NCI-H460 (cell line): ENCODE data around the gene LPAR1. TPM values are rescaled to one million over a fixed set of nuclear protein-coding genes. Genes with fewer than 3 reads are reported as not detected.
A peak's percentile ranks its signal among the peaks of the same experiment; 100 is the strongest.

Source experiments
- DNase-seq: peaks from one replicate; pipeline ENCODE4 v3.0.0-alpha.2; 2016; ENCODE audit warnings: low read depth; ENCODE audit errors: extremely low read depth
- total RNA-seq: library from RNA; depleted of rRNA; stranded (reverse); fragments of >200 nt; shearing (Covaris generic); gene quantifications from 2 replicates; pipeline ENCODE4 v1.2.3, GENCODE V29; 2014

LPAR1 gene
- total RNA-seq, 1 experiment from 2014 or later = 1.3 TPM

DNA sequence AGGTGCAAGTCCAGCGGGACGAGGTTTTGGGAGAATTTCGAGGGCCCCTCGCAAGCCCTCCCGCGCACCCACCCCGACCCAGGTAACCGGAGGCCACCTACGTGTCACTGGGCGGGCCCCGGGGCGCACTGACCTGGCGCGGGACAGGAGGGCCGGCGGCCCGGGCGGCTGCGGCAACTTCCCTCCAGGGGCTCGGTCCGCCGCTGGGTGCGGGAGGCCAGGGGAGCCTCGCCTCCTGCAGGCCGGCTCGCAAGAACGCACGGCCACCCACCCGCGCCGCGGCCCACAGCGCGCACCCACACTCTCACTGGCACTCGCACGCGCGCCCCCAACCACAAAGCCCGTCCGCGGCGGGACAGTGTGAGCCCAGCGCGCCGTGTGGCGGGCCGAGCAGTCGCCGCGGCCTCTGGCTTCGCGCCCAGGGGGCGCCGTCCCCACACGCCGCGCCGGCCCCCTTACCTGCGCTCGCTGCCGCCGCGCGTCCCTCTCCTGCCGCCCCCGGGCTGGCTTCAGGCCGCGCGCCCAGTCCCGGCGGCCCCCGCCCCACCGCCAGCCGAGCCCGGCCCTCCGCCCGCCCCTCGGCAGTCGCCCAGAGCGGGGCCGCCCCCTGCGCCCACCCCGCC is 451 bp downstream of the LPAR1 start:
- no peak for DNase-seq

GRCh38 chr9:111037356-111037707 is 938 bp downstream of the LPAR1 start:
- no peak for DNase-seq

DNA sequence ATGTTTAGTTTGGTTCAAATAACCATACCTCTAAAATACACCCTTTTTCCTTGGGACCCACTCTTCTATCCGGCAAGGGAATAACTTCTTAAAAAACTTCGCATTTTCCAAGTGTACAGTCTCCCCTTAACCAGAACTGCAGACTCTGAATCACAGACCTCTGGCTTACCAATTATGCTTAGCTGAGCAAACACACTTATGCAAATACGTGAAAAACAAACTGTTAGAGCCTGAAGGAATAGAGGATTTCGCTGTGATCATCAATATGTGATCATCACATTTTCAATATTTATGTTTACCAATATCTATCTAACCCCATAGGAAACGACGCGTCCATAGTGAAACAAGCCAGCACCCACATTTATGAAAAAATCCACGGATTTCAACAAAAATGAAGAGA is 1.3 kb downstream of the LPAR1 start:
- no peak for DNase-seq

GRCh38 chr9:111036429-111036789 is 1.9 kb downstream of the LPAR1 start:
- DNase-seq = peak; percentile 30

- DNase-seq = no peak
Measured at GRCh38 chr9:111035543-111036428, 2.5 kb downstream of the LPAR1 start.

DNA sequence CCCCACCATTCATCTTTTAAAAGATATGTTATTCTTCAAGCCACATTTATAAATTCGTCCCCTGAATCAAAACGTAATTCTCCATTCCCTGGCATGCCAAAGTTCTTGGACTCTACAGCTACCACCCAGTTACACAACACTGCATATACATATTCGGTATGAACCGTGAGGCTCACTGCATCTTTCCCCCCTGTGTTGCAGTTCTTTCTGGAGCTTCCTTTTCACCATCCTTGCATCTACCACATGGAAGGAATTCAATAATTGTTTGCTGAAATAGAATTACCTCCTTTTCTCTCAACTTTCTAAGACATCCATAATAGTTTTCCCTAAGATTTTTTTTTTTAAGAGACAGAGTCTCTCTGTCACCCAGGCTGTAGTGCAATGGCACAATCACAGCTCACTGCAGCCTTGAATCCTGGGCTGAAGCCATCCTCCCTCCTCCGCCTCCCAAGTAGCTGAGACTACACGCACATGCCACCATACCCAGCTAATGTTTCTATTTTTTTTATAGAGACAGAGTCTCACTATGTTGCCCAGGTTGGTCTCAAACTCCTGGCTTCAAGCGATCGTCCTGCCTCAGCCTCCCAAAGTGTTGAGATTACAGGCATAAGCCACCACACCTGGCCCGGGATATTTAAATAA is 3.3 kb downstream of the LPAR1 start:
- DNase-seq = no peak

DNA sequence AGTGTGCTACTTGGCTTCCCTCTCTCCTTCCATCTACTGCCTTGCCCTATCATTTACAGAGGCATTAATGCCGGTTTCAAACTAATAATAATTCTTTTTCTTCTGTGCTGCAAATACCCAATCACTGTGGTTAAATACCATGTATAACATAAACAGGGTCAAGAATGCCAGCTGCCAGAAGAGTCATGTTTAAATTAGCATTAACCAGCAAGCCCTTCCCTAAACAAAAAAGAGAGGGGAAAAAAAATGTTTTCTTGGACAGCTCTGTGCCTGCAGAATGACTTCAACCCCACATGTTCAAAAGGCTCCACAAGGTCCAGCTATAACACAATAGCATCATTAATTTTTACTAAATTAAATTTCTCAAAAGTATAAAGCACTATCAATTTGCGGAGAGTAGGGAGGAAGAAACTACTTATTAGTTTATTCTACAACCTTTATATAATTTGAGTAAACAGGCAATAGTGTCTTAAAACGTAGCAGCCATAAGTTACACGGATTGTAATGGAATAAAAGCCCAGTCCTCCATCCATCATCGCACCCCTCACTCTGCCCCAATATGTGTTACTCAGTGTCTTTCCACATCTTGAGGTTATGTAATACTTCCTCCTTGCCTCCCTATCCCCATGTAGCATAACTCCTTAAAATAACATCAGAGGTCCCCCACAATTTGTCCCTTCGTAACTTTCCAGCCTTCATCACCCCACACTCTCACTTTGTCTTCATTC is 3.9 kb downstream of the LPAR1 start:
- no peak for DNase-seq

DNA sequence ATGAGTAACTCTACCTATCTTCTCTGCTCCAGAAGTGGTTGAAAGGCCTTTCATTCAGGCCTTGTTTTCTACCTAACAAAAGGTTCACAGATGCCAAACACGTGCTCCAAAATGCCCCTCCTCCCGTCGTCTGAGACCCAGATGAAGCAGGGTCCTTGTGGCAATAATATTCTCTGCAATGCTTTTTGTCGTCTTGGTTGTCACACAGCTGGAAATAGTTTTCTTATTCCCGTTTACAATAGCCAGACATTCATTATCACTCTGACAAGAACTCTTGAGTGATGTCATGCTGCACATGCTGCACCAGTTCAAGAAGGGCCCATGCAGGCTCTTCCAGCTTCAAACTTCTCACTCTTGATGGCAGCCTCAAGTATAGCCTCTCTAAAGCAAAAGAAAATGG is 7.8 kb downstream of the LPAR1 start:
- no peak for DNase-seq

DNA sequence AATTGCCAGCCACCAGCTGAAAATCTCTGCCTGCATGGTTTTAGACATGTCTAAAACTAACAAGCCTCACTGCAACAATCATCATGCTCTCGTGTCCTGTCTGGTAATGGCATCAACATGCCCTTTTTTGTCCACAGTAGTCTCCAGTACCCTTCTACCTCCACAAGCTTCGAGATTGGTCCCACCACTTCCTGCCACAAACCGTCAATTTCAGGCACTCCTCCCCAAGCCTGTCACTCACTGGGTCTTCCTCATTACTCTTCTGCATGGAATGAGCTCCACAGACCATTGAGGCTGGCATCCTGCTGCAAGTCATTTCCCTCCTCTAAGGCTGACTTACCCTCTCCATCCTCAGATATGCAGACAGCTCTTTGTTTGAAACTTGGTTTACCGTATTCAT is 9.0 kb downstream of the LPAR1 start:
- DNase-seq = no peak

DNA sequence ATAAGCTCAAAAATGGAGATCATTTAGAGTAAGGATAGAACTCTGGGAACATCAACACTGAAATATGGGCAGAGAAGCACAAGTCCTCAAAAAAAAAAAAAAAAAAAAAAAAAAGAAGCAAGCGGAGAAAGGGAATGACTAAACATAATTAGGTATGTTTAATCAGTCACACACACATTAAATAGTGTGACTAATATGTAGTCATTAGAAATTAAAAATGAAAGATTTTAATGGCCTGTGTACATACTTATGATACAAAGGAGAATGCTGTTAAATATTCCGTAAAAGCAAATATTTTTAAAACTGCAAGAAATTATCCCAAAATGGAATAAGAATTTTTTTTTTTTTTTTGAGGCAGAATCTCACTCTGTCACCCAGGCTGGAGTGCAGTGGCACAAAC is 10.5 kb downstream of the LPAR1 start:
- DNase-seq = no peak

DNA sequence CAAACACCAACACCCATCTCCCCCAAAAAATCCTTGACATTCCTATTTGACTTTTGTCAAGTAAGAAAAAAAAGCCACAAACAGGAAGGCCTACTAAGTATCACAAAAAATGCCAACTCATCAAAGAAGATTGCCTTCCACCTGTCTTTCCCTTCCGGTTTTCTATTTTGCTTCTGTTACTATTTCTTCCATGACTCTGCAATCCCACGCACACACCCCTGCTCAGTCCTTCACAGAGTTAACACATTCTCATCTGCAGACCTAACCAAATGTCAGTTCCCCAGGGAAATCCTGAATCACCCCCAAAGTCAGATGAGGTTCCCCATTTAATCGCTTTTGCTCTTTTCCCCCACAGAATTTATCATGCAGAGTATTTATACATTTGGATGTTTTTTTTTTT is 15.1 kb downstream of the LPAR1 start:
- DNase-seq = no peak

DNA sequence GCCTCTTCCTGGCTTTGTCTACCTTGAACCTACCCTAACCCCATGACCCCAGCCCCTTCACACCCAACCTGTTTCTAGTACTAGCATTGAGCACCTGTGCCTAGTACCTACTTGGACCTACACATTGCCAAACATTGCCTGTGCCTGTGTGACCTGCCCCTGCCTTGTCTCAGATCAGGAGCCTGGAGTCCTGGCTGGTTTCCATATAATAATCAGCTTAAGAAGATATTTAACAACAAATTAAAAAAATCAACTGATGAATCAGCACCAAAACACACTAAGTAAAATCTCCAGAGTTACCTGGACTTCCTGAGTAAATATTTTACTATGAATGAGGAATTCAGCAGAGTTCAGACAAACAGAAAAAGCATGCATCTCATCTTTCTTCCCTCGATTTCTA is 17.7 kb downstream of the LPAR1 start:
- no peak for DNase-seq

GRCh38 chr9:111016426-111017045 is 21.7 kb downstream of the LPAR1 start:
- DNase-seq = no peak

GRCh38 chr9:111016016-111016415 is 22.3 kb downstream of the LPAR1 start:
- no peak for DNase-seq

GRCh38 chr9:111013707-111014106 is 24.6 kb downstream of the LPAR1 start:
- no peak for DNase-seq

- DNase-seq = no peak
Measured at GRCh38 chr9:111013250-111013649, 25.0 kb downstream of the LPAR1 start.

DNA sequence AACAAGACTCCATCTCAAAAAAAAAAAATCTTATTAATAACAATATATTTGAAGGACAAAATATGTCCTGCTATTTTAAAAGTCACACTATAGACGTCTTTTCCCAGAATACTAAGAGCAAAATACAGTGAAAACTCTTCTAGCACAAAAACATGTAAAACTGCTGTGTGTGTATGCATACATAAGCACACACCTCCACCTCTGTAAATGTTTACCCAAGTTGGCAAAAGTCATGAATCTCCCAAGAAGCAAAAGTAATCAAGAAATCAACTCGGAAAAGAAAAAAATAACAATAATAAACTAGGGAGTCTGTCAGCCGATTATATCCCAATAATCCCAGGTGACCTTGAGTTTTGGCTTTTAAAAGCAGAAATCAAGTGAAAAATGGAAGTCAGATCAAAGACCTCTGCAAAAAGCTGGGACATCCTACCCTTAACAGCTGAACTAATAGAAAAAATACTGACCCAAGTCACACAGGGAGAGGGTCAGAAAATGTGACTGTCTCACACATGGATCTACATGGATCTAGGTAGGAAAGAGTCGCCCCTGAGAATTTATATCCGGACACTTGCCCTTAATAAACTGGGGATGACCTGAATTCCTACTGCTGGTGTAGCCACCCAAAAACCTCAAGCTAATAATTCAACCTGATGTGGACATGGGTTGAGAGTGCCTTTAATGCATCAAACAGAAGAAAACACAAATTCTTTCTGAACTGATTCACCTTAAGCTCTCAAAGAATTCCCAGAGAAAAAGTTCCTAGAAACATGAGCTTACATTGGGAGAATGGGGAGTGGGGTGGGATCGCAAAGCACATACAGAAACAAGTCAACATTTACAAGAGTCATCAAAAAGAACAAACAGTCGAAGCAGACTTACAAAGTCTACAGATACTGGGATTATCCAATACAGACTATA is 29.9 kb downstream of the LPAR1 start:
- DNase-seq = no peak

DNA sequence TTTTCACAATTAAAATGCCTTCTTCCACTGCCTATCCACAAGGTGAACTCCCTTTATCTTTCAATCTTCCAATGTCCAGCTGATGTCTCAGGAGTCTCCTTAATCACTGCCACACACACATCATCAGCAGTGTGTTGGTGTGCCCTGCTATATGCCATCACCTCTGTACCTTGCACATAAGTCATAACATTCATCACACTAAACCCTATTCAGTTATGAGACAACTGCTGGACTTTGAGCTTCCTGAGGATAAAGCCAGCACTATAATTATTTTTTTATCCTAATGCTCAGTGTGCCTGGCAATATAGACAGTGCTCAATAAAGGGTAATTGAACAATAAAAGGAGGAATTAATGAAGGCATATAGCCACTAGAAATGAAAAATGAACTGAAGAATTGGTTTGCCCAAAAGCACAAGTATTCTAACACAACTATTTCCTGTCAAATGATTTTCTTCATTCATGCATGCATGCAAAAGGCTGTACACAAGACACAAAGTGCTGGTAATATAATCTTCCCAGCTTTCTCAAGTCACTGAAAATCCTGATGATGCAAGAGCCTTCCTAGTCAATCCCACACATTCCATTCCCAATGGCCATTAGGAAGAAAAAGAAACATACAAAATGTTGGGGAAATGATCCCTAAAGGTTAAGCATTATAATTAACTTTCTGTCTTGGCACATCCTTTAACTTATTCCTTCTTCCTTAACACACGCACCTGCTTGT is 32.4 kb downstream of the LPAR1 start:
- DNase-seq = no peak

GRCh38 chr9:111004936-111005335 is 33.3 kb downstream of the LPAR1 start:
- DNase-seq = no peak
